Neural progenitor cell (in vitro differentiated cells): ENCODE measurements around the gene CLSTN3.

Experiments used
- EZH2phosphoT487 ChIP-seq: fragments of 200-600 bp; sonication (generic); IDR thresholded peaks from 2 replicates; pipeline ENCODE4 v1.6.1; 2017; ENCODE audit warnings: antibody characterized with exemption
- TF ChIP-seq, protein P1 (sequence below): fragments of 200-600 bp; sonication (generic); IDR thresholded peaks from 2 replicates; pipeline ENCODE4 v1.5.1; 2017; ENCODE audit warnings: antibody characterized with exemption, mild to moderate bottlenecking

DNA sequence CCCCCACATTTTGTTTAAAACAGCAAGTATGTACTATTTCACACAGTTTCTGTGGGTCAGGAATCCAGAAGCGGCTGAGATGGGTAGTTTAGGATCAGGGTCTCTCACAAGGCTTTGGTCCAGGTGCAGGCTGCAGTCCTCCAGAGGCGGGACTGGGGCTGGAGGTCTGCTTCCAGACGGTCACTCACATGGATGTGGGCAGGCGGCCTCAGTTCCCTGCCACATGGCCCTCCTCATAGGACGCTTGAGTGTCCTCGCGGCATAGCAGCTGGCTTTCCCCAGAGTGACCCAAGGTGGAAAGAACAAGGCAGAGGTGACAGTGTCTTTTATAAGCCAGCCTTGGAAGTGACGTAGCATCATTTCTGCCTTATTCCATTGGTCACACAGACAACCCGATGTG, 13.3 kb upstream of the CLSTN3 start:
- TF ChIP-seq, protein P1, sequence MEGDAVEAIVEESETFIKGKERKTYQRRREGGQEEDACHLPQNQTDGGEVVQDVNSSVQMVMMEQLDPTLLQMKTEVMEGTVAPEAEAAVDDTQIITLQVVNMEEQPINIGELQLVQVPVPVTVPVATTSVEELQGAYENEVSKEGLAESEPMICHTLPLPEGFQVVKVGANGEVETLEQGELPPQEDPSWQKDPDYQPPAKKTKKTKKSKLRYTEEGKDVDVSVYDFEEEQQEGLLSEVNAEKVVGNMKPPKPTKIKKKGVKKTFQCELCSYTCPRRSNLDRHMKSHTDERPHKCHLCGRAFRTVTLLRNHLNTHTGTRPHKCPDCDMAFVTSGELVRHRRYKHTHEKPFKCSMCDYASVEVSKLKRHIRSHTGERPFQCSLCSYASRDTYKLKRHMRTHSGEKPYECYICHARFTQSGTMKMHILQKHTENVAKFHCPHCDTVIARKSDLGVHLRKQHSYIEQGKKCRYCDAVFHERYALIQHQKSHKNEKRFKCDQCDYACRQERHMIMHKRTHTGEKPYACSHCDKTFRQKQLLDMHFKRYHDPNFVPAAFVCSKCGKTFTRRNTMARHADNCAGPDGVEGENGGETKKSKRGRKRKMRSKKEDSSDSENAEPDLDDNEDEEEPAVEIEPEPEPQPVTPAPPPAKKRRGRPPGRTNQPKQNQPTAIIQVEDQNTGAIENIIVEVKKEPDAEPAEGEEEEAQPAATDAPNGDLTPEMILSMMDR: no peak
- TF ChIP-seq EZH2phosphoT487: no peak
